OCI-LY1 (cell line): ENCODE measurements around the gene WNT6.

Source experiments
- H2AFZ ChIP-seq: fragments of 200-600 bp; sonication (generic), shearing (Covaris generic); 2 replicates; pipeline ENCODE4 v1.6.0; 2014; ENCODE audit warnings: antibody characterized with exemption, mild to moderate bottlenecking, low read length
- H3F3A ChIP-seq: fragments of 200-600 bp; sonication (generic), shearing (Covaris generic); 2 replicates; pipeline ENCODE4 v1.6.0; 2014; ENCODE audit warnings: mild to moderate bottlenecking, antibody characterized with exemption, low read length, moderate library complexity; ENCODE audit not compliant: insufficient read depth
- H3K27ac ChIP-seq: fragments of 200-600 bp; sonication (generic); 2 replicates; pipeline ENCODE4 v1.5.1; 2014; ENCODE audit warnings: low read length, mixed run types, mild to moderate bottlenecking, low read depth; ENCODE audit not compliant: poor library complexity, severe bottlenecking
- H3K27me3 ChIP-seq: fragments of 200-600 bp; sonication (generic); 2 replicates; pipeline ENCODE4 v1.6.0; 2014; ENCODE audit warnings: antibody characterized with exemption, mild to moderate bottlenecking, low read length, moderate library complexity; ENCODE audit not compliant: insufficient read depth
- H3K36me3 ChIP-seq: fragments of 200-600 bp; sonication (generic); 2 replicates; pipeline ENCODE4 v1.6.1; 2014; ENCODE audit warnings: mild to moderate bottlenecking, antibody characterized with exemption, low read length, moderate library complexity, mixed read lengths; ENCODE audit not compliant: insufficient read depth
- H3K4me1 ChIP-seq: fragments of 200-600 bp; sonication (generic); 2 replicates; pipeline ENCODE4 v1.5.1; 2014; ENCODE audit warnings: mild to moderate bottlenecking, low read length, moderate library complexity; ENCODE audit not compliant: insufficient read depth, severe bottlenecking
- H3K4me2 ChIP-seq: fragments of 200-600 bp; sonication (generic), shearing (Covaris generic); 2 replicates; pipeline ENCODE4 v1.6.1; 2014; ENCODE audit warnings: low read length
- H3K4me3 ChIP-seq: fragments of 200-600 bp; sonication (generic); 2 replicates; pipeline ENCODE4 v1.5.1; 2014; ENCODE audit warnings: low read length, low read depth, mild to moderate bottlenecking, mixed read lengths; ENCODE audit not compliant: poor library complexity, severe bottlenecking
- H3K79me2 ChIP-seq: fragments of 200-600 bp; shearing (Covaris generic); 2 replicates; pipeline ENCODE4 v1.6.1; 2016; ENCODE audit warnings: mixed run types, low read length, mixed read lengths; ENCODE audit not compliant: insufficient read depth
- H3K9ac ChIP-seq: fragments of 200-600 bp; sonication (generic), shearing (Covaris generic); 2 replicates; pipeline ENCODE4 v1.6.1; 2014; ENCODE audit warnings: mild to moderate bottlenecking, low read length, mixed read lengths
- H3K9me2 ChIP-seq: fragments of 200-600 bp; sonication (generic), shearing (Covaris generic); 2 replicates; pipeline ENCODE4 v1.6.1; 2014; ENCODE audit warnings: low read depth, mild to moderate bottlenecking, low read length, mixed read lengths
- H3K9me3 ChIP-seq: fragments of 200-600 bp; shearing (Covaris generic); 2 replicates; pipeline ENCODE4 v1.6.1; 2014; ENCODE audit warnings: low read length, mixed read lengths
- H4K20me1 ChIP-seq: fragments of 200-600 bp; sonication (generic), shearing (Covaris generic); 2 replicates; pipeline ENCODE4 v1.6.0; 2016; ENCODE audit warnings: mild to moderate bottlenecking, low read length; ENCODE audit not compliant: insufficient read depth
- CTCF ChIP-seq: fragments of 200-600 bp; sonication (generic), shearing (Covaris generic); IDR thresholded peaks from 2 replicates; pipeline ENCODE4 v1.5.1; 2017; ENCODE audit warnings: mild to moderate bottlenecking, antibody characterized with exemption, low read length, moderate library complexity, mixed read lengths
- EZH2 ChIP-seq: fragments of 200-600 bp; sonication (generic), shearing (Covaris generic); IDR thresholded peaks from 2 replicates; pipeline ENCODE4 v1.8.0; 2017; ENCODE audit warnings: borderline replicate concordance, mixed run types, mild to moderate bottlenecking, antibody characterized with exemption, low read length, moderate library complexity, mixed read lengths

The WNT6 gene

DNA sequence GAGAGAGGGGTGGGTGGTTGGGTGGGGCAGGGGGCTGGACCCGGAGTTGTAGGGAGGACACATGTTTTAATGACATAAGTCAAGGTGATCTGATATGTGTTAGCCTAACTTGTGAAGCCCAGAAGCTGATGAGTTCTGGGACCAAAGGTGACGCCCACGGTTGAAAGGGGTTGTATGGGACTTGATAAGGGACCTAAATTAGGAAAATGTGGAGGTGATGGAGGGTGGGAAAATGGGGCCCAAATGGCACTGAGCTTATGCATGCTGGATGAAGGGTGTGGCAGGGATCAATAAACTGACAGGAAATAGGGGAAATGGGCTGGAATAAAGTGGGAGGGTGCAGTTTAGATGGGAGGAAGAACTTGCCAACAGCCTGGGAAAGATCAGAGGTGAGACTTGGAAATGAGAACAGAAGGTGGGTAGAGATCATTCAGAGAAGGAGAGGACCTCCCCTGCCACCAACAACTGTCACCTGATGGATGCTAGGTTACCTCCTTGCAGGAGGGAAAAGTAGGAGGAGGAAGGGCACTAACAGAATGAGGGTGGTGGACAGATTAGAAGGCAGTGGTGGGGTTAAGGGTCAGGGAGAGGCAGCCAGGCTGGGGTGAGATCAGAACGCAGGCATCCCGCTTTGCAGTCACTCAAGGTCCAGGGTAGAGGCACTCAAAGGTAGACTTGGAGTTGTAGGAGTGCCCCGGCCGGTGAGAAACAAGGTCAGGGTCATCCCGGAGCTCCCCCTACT, 36.3 kb downstream of the WNT6 start:
- no peaks in the 10 kb centered on the region; the same call in 1 of the 2 replicates for H3K27me3 ChIP-seq

DNA sequence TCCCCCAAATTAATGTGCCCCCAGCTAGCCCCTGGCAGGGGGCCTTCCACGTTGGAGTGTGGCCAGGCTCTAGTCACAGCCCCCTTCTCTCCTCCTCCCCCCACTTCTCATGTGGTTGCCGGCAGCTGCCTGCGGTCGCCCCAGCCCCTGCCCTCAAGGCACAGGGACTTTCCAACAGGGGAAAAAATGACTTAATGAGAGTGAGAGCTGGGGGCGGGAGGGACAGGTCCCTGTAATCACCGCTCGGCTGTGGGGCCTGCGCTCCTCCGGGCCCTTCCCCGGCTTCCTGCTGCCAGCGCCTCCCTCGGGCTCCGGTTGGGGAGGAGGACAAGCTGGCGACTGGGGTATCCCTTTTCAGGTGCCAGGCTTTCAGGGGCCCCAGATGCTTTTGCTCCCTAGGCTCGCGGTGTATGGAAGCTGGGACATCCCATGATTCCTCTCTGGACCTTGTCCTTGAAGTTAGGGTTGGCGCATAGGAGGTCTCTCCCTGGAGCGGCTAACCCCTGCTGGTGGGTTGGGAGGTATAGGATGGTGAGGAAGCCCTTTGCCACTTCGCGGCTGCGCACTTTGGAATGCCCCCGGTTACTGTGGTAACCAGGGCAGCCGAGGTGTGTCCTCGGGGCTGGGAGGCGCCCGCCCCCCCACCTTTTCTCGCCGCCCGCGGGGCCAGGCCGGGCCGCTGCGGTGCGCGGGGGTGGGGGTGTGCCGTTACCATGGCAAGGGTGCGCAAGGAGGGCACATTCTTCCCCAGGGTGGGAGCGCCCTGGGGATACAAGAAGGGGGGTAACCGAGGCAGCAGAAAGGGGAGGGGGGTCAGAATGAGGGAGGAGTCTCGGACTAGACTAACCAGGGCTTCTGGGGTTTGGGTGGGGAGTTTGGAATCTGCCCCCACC, 37.1 kb downstream of the WNT6 start:
- no peaks in the 10 kb centered on the region; the same call in 1 of the 2 replicates for H3K27me3 ChIP-seq
- peaks cover 64% of the 10 kb centered on the region for H3K4me1 ChIP-seq
- H4K20me1 ChIP-seq = no peaks in the 10 kb centered on the region
- peak overlapping the region; percentile 77 for H3K27ac ChIP-seq
- H3F3A ChIP-seq = no peaks in the 10 kb centered on the region
- H2AFZ ChIP-seq = no peak overlapping the region
- H3K9ac ChIP-seq = peak overlapping the region; percentile 50; the same call in 1 of the 2 replicates
- peak overlapping the region; percentile 52 for H3K4me3 ChIP-seq
- H3K9me3 ChIP-seq = no peaks in the 10 kb centered on the region
- H3K36me3 ChIP-seq = no peaks in the 10 kb centered on the region
- no peaks in the 10 kb centered on the region for H3K9me2 ChIP-seq
- TF ChIP-seq EZH2 (no peak), CTCF (no peak)
- H3K4me2 ChIP-seq = peak overlapping the region; percentile 67
- H3K79me2 ChIP-seq = no peaks in the 10 kb centered on the region

More for the DNA sequence above, 36.3 kb downstream of the WNT6 start:
- no peaks in the 10 kb centered on the region for H3K9me2 ChIP-seq
- H3K9me3 ChIP-seq = no peaks in the 10 kb centered on the region
- no peaks in the 10 kb centered on the region for H3K36me3 ChIP-seq
- peak overlapping the region; percentile 52 for H3K4me3 ChIP-seq
- no peak overlapping the region for H2AFZ ChIP-seq
- no peak overlapping the region; the same call in 1 of the 2 replicates for H3K9ac ChIP-seq
- H3K79me2 ChIP-seq = no peaks in the 10 kb centered on the region
- H3K4me1 ChIP-seq = peaks cover 64% of the 10 kb centered on the region
- H3K4me2 ChIP-seq = peak overlapping the region; percentile 67
- peak overlapping the region; percentile 77 for H3K27ac ChIP-seq
- no peaks in the 10 kb centered on the region for H3F3A ChIP-seq
- H4K20me1 ChIP-seq = no peaks in the 10 kb centered on the region
- TF ChIP-seq CTCF (no peak), EZH2 (no peak)

DNA sequence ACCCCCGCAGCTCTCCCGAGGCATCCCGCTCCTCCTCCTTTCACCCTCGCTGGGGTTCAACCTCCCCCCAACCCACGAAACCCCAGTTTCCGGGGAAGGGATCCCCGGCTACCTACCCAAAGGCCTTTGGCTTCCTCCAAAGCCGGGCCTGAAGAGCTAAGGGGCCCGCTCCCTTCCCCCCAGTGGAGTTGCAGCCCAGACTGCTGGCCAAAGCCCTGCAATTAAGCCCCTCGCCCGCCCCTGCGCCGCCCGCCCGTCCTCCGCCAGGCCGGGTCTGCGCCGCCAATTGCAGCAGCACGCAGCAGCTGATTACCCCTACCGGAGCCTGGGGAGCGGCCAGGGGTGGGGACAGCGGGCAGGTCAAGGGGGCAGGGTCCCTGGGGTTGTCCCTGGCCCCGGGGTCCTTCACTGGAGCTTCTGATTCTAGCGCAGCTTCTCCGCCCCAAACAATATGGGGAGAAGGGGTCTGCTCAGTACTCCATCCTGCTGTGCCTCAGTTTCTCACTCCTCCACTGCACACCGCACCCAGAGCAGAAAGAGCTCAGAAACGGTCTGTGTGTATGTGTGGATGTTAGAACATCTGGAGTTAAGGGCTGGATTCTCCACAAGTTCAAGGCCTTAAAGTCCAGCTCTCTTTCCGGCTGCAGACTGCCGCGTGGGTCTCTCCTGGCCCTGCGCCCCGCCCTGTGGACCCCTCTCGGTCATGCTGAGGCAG, 37.9 kb downstream of the WNT6 start:
- H3K9me3 ChIP-seq = no peaks in the 10 kb centered on the region
- H3K4me3 ChIP-seq = peak overlapping the region; percentile 52
- H2AFZ ChIP-seq = no peak overlapping the region
- H3K36me3 ChIP-seq = no peaks in the 10 kb centered on the region
- peaks cover 56% of the 10 kb centered on the region for H3K4me1 ChIP-seq
- H4K20me1 ChIP-seq = no peaks in the 10 kb centered on the region
- no peaks in the 10 kb centered on the region for H3K79me2 ChIP-seq
- H3K4me2 ChIP-seq = peak overlapping the region; percentile 67
- H3K27me3 ChIP-seq = no peaks in the 10 kb centered on the region; the same call in 1 of the 2 replicates
- peak overlapping the region; percentile 77 for H3K27ac ChIP-seq
- no peaks in the 10 kb centered on the region for H3F3A ChIP-seq
- H3K9ac ChIP-seq = peak overlapping the region; percentile 40; the same call in 1 of the 2 replicates
- H3K9me2 ChIP-seq = no peaks in the 10 kb centered on the region
- TF ChIP-seq CTCF = no peak
- no peak for TF ChIP-seq EZH2
